PFSK-1 (cell line): ENCODE results near the gene DGUOK.

Experiments
- FOXP2 ChIP-seq: optimal IDR thresholded peaks from 2 replicates; pipeline ENCODE3; 2011; ENCODE audit warnings: borderline replicate concordance, control low read depth, inconsistent platforms; ENCODE audit not compliant: insufficient read depth; ENCODE audit errors: extremely low read length, extremely low read depth
- POLR2AphosphoS5 ChIP-seq: IDR thresholded peaks from 2 replicates; pipeline ENCODE4 v1.6.1; 2012; ENCODE audit warnings: low read depth, mild to moderate bottlenecking, control low read depth, low read length, moderate library complexity
- SIN3A ChIP-seq: IDR thresholded peaks from 2 replicates; pipeline ENCODE4 v1.6.1; 2012; ENCODE audit warnings: mild to moderate bottlenecking, low read length, moderate library complexity, borderline replicate concordance; ENCODE audit not compliant: insufficient read depth
- TAF1 ChIP-seq: IDR thresholded peaks from 2 replicates; pipeline ENCODE4 v1.6.1; 2012; ENCODE audit warnings: low read length, control low read depth, borderline replicate concordance; ENCODE audit not compliant: insufficient read depth
- TF ChIP-seq, protein P1 (sequence below), 2 experiments: IDR thresholded peaks; 2 replicates each; pipeline versions ENCODE4 v1.6.1 to v1.8.0; 2011 to 2012; ENCODE audit warnings: low read depth in 2 of 2, low read length in 2 of 2, control low read depth in 1 of 2, inconsistent platforms in 1 of 2, mild to moderate bottlenecking in 1 of 2, moderate library complexity in 1 of 2; ENCODE audit not compliant: insufficient read depth in 1 of 2

- TF ChIP-seq SIN3A = no peak
- no peak for TF ChIP-seq POLR2AphosphoS5
- TF ChIP-seq FOXP2 = no peak
- TF ChIP-seq, protein P1, sequence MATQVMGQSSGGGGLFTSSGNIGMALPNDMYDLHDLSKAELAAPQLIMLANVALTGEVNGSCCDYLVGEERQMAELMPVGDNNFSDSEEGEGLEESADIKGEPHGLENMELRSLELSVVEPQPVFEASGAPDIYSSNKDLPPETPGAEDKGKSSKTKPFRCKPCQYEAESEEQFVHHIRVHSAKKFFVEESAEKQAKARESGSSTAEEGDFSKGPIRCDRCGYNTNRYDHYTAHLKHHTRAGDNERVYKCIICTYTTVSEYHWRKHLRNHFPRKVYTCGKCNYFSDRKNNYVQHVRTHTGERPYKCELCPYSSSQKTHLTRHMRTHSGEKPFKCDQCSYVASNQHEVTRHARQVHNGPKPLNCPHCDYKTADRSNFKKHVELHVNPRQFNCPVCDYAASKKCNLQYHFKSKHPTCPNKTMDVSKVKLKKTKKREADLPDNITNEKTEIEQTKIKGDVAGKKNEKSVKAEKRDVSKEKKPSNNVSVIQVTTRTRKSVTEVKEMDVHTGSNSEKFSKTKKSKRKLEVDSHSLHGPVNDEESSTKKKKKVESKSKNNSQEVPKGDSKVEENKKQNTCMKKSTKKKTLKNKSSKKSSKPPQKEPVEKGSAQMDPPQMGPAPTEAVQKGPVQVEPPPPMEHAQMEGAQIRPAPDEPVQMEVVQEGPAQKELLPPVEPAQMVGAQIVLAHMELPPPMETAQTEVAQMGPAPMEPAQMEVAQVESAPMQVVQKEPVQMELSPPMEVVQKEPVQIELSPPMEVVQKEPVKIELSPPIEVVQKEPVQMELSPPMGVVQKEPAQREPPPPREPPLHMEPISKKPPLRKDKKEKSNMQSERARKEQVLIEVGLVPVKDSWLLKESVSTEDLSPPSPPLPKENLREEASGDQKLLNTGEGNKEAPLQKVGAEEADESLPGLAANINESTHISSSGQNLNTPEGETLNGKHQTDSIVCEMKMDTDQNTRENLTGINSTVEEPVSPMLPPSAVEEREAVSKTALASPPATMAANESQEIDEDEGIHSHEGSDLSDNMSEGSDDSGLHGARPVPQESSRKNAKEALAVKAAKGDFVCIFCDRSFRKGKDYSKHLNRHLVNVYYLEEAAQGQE (IDR thresholded peaks at IDR 0.05; ENCODE audit: insufficient read depth in 1 of 2, low read depth in 2 of 2, low read length in 2 of 2) = no peak
- TF ChIP-seq TAF1 = no peak
Observed at GRCh38 chr2:73918856-73919255, 7.8 kb upstream of the DGUOK start.
